HG02759 (cell line): ENCODE results near the gene PGF.
"Not testable (repeated sequence)": the region's sequence is repeated elsewhere in the genome, so short reads cannot be mapped to it uniquely, and the experiment has no call there.

Source experiments
- ATAC-seq: cut with Tn5 transposase; IDR thresholded peaks from one replicate; pipeline ENCODE4 v1.9.1; 2021; ENCODE audit warnings: mild to moderate bottlenecking, moderate library complexity; ENCODE audit not compliant: unreplicated experiment

Gene PGF

GRCh38 chr14:74955229-74956026 lies at the start of gene PGF:
Gene PGF, minus strand, starts transcription at chr14:74955597. Its CDS starts 355 bp downstream, at chr14:74955242.
- peak; percentile 57 for ATAC-seq

- ATAC-seq: no peak
Observed at GRCh38 chr14:75003250-75004027, 48.0 kb upstream of the PGF start.

GRCh38 chr14:75002392-75003249 lies 47.2 kb upstream of the PGF start, which contains the start of gene EIF2B2:
Gene EIF2B2, plus strand, starts transcription at chr14:75002921. Its CDS starts 70 bp downstream, at chr14:75002991.
- ATAC-seq: peak; percentile 99

GRCh38 chr14:75001899-75002298 lies 46.5 kb upstream of the PGF start:
- ATAC-seq: no peak

GRCh38 chr14:75001261-75001660 lies 45.9 kb upstream of the PGF start:
- no peak for ATAC-seq

GRCh38 chr14:74995781-74996180 lies 40.4 kb upstream of the PGF start:
- not testable (repeated sequence) for ATAC-seq

- ATAC-seq: not testable (repeated sequence)
Observed at GRCh38 chr14:74994182-74994581, 38.8 kb upstream of the PGF start.

GRCh38 chr14:74988993-74989392 lies 33.6 kb upstream of the PGF start:
- ATAC-seq: no peak

- no peak for ATAC-seq
Observed at GRCh38 chr14:74988131-74988530, 32.7 kb upstream of the PGF start.

GRCh38 chr14:74985806-74986205 lies 30.4 kb upstream of the PGF start:
- no peak for ATAC-seq

- ATAC-seq: no peak
Observed at GRCh38 chr14:74985028-74985310, 29.6 kb upstream of the PGF start.

GRCh38 chr14:74984236-74985027 lies 29.0 kb upstream of the PGF start:
- ATAC-seq: no peak

GRCh38 chr14:74983343-74983742 lies 27.9 kb upstream of the PGF start:
- no peak for ATAC-seq

- ATAC-seq: no peak
Observed at GRCh38 chr14:74982661-74983060, 27.3 kb upstream of the PGF start.

GRCh38 chr14:74981833-74982232 lies 26.4 kb upstream of the PGF start:
- ATAC-seq: no peak

GRCh38 chr14:74981462-74981782 lies 26.0 kb upstream of the PGF start:
- ATAC-seq: no peak

GRCh38 chr14:74980731-74981461 lies 25.5 kb upstream of the PGF start:
- ATAC-seq: no peak

GRCh38 chr14:74980398-74980730 lies 25.0 kb upstream of the PGF start:
- no peak for ATAC-seq

GRCh38 chr14:74979442-74980397 lies 24.3 kb upstream of the PGF start:
- ATAC-seq: no peak
